Hypothalamus (tissue), 51 donors: Measurements from ENCODE around the gene PPP4R1.

Experiments
- DNase-seq, 51 donors: peaks; one replicate each; lab custom pipeline; 2025; lab: John Stamatoyannopoulos, UW

PPP4R1 gene

GRCh38 chr18:9513971-9514512, 100.3 kb downstream of the PPP4R1 start:
- no peak for DNase-seq

GRCh38 chr18:9508446-9509025, 105.8 kb downstream of the PPP4R1 start:
- no peak for DNase-seq

DNA sequence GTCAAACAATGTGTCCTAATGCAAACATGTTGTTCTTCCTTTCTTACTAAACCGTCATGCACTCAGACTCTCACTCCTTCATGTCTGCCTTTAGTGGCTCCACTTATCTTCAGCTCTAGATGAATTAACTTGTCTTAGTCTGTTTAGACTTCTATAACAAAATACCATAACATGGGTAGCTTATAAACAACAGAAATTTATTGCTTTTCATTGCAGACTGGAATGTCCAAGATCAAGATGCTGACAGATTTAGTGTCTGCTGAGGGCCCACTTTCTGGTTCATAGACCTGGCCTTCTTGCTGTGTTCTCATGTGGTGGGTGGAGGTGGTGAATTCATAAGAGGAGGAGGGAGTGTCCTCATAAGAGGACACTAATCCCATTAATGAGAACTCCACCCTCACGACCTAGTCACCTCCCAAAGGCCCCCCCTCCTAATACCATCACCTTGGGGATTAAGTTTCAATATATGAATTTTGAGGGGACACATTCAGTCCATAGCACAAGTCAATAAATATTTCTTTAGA, 106.7 kb downstream of the PPP4R1 start:
- no peak for DNase-seq

DNA sequence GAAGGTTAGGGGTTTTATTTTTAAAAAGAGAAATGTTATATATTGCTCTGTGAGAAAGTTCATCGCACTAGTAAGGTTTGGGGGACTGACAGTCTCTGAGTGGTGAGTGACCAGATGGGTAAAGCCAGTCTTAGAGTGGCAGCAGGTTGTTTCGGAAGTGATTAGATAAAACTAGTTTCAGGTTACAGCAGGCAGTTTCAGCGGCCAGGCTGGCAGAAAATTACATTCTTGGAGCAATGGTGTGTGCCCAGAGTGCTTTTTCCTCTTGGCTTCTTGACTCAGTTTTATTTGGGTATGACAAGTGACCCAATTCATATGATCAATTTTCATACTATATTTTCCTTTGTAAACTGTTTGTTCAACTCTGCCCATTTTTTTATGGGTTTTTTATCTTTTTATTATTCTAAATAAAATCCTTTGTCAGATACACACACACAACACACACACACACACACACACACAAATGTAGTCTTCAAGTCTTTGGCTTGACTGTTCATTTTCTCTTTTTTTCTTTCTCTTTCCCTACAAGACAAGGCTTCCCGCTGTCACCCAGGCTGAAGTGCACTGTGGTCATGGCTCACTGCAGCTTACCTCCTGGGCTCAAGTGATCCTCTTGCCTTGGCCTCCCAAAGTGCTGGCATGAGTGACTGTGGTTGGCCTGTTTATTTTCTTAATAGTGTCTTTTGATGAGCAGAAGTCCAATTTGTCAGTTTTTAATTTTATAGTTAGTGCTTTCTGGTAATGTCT, 108.1 kb downstream of the PPP4R1 start:
- DNase-seq, result no peak
